ENCODE data around the gene TARDBP.
"Not testable (repeated sequence)": the region's sequence is repeated elsewhere in the genome, so short reads cannot be mapped to it uniquely, and the experiment has no call there.

The TARDBP gene

DNA sequence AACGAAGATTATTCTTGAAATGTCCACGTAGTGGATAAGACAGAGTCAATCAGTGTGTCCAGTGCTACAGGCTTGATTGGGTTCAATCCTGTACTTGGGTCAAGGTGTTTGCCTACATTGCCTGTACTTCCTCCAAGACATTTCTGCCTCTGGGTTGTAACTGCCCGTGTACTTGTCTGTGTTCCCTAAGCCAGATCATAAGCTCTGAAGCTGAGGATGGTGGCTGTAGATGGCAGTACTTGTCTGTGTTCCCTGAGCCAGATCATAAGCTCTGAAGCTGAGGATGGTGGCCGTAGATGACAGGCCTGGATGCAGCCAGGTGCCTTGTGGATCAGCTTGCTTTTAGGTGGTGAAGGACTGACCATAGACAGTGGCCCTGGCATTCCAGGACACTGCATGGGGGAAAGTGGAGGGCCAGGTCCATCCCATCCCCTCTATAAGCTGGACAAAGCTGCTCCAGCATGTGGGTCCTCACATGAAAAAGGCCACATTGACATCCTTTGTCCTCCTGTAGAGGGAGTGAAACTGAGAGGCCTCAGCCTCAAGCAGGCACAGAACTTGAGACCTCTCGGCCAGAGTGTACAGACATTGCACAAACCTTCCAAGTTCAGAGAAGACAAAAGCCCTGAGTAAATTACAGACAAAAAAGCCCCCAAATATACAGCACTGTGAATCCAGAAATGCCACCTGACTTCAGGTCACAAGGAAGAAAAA, 49.4 kb downstream of the TARDBP start:
- DNase-seq, result no peak

DNA sequence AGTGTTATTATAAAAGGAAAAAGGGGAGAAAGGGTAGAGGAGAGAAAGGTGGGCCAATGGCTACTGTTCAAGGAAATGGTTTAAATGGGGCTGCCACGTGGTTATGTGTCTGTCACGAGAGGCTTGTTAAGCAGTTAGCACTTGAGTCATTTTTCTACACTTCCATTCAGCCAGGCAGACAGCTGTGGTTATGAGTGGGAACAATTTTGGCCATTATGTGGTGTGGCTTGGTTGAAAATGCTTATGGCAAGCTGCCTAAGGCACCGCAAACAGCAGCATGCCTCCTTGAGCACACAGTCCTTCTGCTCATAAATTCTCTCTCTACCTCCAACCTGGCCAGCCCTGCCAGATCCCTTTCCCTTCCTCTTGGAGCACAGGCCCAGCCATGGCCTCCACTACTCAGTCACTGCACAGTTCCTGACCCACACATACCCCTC, 50.5 kb downstream of the TARDBP start:
- peak; percentile 57 for DNase-seq

DNA sequence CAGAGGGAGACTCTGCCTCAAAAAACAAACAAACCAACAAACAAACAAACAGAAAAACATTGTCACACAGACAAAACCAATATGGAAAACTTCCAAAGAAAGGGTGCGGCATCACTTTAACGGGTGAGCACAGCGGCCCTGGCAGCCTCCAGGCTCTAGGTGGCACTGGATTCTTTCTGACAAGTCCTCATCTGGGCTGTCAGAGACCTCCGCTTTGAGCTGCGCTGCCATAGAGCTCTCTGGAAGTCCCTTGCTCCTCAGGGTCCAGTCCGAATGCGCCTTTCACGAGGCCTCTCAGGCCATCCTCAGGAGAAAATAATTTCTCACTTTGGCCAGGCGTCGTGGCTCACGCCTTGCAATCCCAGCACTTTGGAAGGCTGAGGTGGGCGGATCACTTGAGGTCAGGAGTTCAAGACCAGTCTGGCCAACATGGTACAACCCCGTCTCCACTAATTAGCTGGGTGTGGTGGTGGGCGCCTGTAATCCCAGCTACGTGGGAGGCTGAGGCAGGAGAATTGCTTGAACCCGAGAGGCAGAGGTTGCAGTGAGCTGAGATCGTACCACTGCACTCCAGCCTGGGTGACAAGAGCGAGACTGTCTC, 51.6 kb downstream of the TARDBP start:
- DNase-seq, result not testable (repeated sequence)

DNA sequence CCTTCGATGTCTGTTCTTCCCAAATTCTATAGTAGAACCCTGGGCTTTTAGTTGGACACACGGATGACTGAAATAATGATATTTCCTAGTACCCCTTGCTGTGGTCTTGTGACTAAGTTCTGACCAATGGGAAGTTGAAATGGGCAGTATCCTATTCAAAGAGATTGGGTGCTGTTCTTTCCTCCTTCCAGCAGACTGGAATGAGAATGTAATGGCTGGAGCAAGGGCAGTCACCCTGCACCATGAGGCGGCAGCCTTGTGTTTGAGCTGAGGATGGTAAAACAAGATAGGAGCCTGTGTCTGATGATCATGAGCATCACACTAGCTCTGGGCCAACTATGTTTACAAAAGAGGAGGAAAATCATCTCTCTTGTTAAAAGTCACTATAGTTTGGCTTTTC, 52.5 kb downstream of the TARDBP start:
- DNase-seq, result no peak

DNA sequence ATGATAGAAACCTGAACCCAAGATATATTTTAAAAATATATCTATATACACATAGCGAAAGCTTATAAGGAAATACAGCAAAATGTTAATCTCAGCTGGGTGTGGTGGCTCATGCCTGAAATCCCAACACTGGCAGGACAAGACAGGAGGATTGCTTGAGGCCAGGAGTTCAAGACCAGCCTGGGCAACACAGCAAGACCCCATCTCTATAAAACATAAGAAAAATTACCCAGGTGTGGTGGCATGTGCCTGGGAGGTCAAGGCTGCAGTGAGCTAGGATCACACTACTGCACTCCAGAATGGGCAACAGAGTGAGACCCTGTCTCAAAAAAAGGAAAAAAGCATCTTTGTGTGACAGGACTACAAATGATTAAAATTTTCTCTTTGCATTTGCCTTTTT, 53.3 kb downstream of the TARDBP start:
- no peak for DNase-seq

DNA sequence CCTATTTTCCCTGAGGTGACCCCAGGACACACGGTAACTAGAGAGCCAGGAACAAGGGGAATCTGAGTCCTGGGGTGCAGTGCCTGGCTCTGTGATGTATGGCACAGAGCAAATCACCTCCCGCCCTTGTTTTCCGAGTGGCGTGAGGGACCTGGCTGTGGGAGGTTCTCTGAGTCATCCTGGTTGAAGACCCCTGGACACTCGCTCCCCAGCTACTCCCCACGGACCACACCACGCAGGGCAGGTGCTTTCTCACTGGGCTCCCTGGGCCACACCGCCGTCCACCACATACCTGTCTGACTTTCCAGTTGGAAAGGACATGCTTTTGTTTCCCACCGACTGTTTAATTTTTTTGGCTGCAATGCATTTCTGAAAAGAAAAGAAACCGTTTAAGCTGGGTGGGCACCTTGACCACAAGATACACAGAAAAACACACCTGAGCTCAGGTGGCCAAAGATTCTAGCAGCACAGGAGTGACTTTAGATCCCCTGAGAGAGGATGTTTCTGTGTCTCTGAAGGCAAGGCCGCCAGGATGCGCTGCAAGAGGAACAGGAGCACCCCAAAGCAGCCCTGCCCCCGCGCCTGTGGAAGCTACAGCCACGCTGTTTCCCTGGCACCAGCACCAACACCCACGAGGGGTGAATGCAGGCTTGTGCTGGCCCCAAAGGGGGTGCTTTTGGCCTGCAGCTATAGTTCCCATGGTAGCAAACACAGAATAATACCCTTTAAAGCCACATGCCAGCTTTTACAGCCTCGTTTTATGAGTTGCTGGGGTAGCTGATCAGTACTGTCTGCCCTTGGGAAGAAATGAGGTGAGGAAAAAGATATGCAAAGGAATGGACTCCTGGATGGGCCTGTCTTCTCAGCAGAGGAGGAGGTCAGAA, 55.5 kb downstream of the TARDBP start:
- no peak for DNase-seq

DNA sequence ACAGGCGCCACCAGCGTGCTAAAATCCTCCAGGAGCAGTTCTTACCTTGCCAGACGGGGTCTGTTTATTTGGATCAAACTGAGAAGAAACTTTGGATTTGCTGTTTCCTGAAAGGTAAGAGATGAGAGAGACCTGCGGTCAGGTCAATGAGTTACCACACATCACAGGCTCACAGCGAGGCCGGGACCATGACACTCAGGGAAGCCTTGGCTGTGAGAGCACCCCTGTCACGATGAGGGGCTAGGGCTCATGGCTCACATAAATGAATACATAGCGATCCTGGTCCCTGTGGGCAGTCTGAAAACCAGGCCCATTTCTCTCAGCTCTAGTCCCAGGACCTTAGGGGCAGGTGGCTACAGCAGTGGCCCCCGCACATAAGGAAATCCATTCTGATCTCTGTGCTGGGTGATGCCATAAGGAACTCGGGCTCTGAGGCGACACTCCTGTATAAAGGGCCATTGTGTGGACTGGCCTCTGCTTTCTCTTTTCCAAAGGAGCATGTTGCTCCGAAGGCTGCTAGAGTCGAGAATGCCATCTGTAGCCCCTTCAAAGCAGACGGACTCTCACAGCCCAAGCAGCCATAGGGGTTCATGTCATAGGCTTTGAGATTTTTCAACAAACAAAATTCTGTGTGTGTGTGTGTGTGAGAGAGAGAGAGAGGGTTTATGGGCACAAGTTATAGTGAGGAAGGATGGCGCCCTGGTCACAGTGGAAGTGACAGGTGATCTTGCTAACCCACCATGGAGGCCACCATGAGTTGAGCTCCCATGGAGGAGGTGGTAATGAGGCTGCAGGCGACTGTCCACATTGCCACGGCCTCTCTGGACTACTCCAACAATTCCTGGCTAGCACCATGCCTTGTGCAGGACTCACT, 56.4 kb downstream of the TARDBP start:
- DNase-seq, result no peak

DNA sequence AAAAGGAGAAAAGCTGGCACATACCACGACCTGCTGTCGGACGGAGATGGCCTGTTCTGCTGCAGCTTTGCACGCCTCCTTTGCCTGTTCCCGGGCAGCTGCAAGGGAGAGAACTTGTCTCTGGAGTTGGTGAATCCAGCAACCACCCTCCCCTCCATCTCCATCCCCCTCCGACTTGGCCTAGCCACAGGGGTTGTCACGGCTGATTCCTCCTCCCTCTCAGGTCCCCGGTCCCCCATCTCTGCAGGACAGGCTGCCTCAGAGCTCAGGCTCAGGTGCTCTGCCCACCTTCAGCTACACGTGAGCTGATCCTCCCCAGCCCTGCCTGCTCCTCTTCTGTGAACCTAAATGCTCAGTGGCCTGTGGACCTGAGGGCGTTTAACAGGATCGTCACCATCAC, 58.4 kb downstream of the TARDBP start:
- DNase-seq, result no peak

DNA sequence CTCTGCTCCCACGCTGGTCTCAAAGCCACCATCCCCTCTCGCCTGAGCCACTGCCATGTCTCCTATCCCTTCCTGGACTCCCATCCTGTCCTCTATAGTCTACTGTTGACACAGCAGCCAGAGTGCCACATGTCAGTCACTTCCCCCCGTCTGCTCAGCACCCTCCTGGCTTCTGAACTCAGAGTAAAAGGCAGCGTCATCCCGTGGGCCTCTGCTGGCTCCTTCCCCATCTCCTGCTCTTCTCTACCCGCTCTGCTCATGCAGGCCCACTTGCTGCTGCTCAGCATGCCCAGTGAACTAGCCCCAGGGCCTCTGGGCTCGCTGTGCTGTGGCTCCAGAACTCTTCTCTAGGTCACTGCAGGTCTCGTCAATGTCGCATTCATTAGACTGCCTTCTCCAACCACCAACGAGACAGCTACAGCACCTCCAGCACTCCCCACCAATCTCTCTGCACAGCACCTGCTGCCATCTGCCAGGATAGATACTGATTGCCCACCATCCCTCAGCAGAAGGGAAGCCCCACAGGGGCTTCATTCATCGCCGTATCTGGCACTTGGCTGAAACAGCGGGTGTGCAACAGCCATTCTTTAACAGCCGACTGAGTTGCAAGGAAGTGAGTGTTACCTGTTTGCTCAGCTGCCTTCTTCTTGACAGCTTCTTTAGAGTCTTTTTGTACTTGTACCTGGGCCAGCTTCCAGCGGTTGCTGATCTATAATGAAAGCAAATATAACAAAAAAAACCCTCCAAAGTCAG, 59.2 kb downstream of the TARDBP start:
- no peak for DNase-seq

DNA sequence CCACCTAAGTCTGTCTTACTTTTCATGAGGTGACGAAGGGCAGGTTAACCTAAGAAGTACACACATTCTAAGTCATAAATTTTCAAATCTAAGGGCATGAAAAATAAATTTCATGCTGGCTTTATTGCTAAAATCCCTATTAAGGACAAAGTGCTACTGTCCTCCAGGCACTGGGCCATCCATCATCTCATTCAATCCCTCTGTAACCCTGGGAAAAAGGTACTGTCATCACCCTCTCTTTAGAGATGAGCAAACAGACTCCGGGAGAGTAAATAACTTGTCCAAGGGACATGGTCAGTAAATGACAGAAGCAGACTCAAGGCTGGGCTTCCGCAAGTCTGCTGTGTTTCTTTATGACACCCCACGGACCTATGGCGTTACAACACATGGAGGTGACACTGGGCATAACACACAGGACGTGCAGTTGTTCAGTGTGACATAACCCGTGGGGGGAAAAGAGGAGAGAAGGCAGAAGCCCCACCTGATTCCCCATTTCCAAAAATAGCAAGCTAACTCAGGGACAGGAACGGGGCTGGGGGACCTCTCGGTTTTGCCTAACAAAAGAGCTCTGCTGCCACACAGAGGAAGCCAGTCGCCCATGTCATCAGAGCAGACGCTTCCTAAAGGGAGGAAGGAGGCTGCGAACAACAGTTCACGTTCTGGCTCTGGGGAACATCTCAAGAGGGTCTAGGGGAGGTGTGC, 59.9 kb downstream of the TARDBP start:
- no peak for DNase-seq

DNA sequence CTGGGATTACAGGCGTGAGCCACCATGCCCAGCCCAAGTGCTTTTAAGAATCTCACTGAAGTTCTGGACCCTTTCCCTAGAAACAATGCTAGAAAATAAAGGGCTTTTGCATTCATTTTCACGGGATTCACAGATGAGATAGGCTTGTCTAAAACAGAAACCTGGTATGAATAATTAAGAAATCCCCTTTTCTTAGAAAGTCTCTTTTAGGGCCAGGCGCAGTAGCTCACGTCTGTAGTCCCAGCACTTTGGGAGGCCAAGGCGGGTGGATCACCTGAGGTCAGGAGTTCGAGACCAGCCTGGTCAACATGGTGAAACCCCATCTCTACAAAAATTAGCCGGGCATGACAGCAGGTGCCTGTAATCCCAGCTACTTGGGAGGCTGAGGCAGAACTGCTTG, 60.9 kb downstream of the TARDBP start:
- not testable (repeated sequence) for DNase-seq

Measured in fibroblast of skin of right quadriceps (primary cell).